BE2C (cell line): Measurements from ENCODE around the gene VCAN.

Experiments used
- DNase-seq: peaks from one replicate; pipeline ENCODE4 v3.0.0-alpha.2; 2020
- H3K27me3 ChIP-seq: fragments of 250-450 bp; sonication (Bioruptor Pico); 2 replicates; pipeline ENCODE4 v1.5.1; 2020; ENCODE audit warnings: mild to moderate bottlenecking
- H3K36me3 ChIP-seq: fragments of 250-450 bp; sonication (Bioruptor Pico); 2 replicates; pipeline ENCODE4 v1.5.1; 2020; ENCODE audit warnings: mild to moderate bottlenecking
- H3K4me1 ChIP-seq: fragments of 250-450 bp; sonication (Bioruptor Pico); 2 replicates; pipeline ENCODE4 v1.5.1; 2020
- H3K4me3 ChIP-seq: 2 replicates; pipeline ENCODE4 v1.5.1; 2011; ENCODE audit warnings: low read depth, low read length
- H3K9me3 ChIP-seq: fragments of 250-450 bp; sonication (Bioruptor Pico); 2 replicates; pipeline ENCODE4 v1.5.1; 2020
- TF ChIP-seq, protein P1 (sequence below): IDR thresholded peaks from 2 replicates; pipeline ENCODE4 v1.5.1; 2012; ENCODE audit warnings: mild to moderate bottlenecking, low read depth, low read length

Gene VCAN

DNA sequence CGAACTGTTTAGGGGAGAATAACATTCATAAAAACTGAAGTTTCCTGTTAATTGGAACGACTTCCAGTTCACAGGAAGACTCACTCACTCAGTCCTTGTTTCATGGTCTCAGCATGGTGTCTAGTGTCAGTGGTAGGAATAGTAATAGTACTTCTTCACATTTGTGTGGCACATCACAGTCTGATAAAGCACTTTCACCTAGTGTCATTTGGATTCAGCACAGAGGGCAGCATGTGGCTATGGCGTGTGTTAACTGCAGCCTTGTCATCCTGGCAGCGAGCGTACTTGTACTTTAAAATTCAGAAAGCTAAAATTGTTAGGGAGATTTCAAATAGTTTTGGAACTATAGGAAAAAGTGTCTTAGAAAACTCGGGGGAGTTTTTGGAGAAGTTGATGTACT, 72.4 kb downstream of the VCAN start:
- Histone ChIP-seq H3K36me3 (no peaks in the 10 kb centered on the region), H3K4me1 (no peaks in the 10 kb centered on the region), H3K27me3 (no peaks in the 10 kb centered on the region), H3K4me3 (no peak overlapping the region), H3K9me3 (no peaks in the 10 kb centered on the region)
- DNase-seq: no peak
- TF ChIP-seq, protein P1, sequence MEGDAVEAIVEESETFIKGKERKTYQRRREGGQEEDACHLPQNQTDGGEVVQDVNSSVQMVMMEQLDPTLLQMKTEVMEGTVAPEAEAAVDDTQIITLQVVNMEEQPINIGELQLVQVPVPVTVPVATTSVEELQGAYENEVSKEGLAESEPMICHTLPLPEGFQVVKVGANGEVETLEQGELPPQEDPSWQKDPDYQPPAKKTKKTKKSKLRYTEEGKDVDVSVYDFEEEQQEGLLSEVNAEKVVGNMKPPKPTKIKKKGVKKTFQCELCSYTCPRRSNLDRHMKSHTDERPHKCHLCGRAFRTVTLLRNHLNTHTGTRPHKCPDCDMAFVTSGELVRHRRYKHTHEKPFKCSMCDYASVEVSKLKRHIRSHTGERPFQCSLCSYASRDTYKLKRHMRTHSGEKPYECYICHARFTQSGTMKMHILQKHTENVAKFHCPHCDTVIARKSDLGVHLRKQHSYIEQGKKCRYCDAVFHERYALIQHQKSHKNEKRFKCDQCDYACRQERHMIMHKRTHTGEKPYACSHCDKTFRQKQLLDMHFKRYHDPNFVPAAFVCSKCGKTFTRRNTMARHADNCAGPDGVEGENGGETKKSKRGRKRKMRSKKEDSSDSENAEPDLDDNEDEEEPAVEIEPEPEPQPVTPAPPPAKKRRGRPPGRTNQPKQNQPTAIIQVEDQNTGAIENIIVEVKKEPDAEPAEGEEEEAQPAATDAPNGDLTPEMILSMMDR: no peak

DNA sequence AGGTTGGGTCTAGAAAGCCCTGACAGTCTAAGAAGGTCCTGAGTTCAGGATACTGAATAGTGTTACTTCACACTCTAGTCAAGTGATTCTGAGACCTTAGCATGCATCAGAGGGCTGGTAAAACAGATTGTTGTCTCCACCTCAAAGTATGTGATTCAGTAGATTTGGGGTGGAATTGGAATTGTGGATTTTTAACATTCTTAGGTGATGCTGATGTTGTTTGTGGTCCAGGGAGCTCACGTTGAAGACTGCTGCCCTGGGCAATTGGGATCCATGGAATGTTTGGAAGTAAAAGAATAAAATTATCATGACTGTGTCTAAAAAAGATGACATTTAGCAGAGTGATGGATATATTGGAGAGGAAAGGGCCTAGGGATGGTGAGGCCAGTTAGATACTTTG, 75.6 kb downstream of the VCAN start:
- Histone ChIP-seq H3K4me1 (no peaks in the 10 kb centered on the region), H3K4me3 (no peak overlapping the region), H3K36me3 (no peaks in the 10 kb centered on the region), H3K27me3 (no peaks in the 10 kb centered on the region), H3K9me3 (no peaks in the 10 kb centered on the region)
- no peak for DNase-seq
- TF ChIP-seq, protein P1: no peak

DNA sequence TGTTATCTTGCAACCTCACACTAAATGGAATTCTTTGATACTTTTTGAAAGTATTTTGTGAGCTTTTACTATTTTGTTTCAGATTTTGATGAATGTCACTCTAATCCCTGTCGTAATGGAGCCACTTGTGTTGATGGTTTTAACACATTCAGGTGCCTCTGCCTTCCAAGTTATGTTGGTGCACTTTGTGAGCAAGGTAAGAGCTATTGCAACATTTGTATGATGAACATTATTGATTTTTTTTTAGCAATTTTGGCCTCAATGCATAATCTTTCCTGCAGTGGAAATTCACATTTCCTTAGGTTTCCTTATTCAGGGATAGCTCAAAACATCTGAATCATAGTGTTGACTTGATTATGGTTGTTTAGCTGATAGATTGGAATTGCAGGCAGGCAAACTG, 76.3 kb downstream of the VCAN start:
- Histone ChIP-seq H3K36me3 (no peaks in the 10 kb centered on the region), H3K27me3 (no peaks in the 10 kb centered on the region), H3K4me3 (no peak overlapping the region), H3K4me1 (no peaks in the 10 kb centered on the region), H3K9me3 (no peaks in the 10 kb centered on the region)
- no peak for DNase-seq
- TF ChIP-seq, protein P1: no peak

DNA sequence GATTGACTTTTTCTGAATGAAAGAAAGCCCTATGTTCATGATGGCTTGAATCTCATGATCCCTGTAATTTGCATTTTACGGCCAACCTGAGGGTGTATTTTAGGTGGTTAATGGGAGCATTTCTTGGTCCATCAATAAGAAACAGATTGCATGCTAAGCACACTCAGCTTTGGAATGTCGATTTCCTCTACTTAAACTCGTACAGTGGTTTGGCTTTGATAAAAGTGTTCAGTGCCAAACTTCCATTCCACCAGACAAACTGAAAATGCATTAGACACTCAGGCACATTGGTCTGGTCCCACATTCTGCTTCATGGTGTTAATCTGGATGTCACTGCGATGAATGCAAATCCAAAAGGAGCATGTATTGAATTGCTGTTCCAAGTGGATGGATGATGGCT, 77.0 kb downstream of the VCAN start:
- Histone ChIP-seq H3K9me3 (no peaks in the 10 kb centered on the region), H3K36me3 (no peaks in the 10 kb centered on the region), H3K27me3 (no peaks in the 10 kb centered on the region), H3K4me3 (no peak overlapping the region), H3K4me1 (no peaks in the 10 kb centered on the region)
- TF ChIP-seq, protein P1: no peak
- DNase-seq: no peak

DNA sequence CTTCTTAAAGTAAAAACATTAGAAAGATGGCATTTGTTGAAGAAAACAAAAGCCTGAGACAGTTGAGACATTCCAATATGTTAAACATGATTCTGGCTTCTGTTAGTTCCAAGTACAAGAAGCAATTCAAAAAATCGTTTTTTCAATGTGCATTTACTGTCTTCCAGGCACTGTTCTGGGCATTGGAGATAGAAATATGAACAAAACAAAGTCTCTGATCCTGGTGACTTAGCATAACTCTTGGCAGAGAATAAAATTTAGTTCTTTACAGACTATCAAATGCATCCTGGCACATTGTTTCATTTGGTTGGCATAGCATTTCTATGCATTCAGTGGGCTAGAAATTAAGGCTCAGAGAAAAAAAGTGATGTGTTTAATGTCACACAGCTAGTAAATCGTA, 77.5 kb downstream of the VCAN start:
- TF ChIP-seq, protein P1: no peak
- Histone ChIP-seq H3K9me3 (no peaks in the 10 kb centered on the region), H3K4me1 (no peaks in the 10 kb centered on the region), H3K27me3 (no peaks in the 10 kb centered on the region), H3K36me3 (no peaks in the 10 kb centered on the region), H3K4me3 (no peak overlapping the region)
- no peak for DNase-seq

DNA sequence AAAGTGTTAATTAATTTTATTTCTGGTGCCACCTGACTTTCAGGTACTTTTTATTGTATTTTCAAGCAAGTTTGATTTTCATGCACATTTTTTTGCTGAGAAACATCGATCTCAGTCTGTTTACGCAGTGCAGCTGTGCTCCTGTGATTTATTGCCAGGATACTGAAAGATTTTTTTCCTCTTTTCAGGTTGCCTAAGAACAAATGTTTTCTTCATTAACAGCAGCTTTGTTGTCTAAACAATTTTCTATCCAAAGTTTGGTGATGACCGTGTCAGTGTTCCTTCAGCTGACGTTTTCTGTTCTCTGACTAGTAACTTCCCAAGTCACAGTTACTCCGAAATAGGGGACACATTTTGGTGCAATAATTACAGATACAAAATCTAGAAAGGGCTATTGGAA, 78.1 kb downstream of the VCAN start:
- DNase-seq: no peak
- Histone ChIP-seq H3K27me3 (no peaks in the 10 kb centered on the region), H3K4me3 (no peak overlapping the region), H3K4me1 (no peaks in the 10 kb centered on the region), H3K36me3 (no peaks in the 10 kb centered on the region), H3K9me3 (no peaks in the 10 kb centered on the region)
- TF ChIP-seq, protein P1: no peak
